ENCODE results near the gene CHEK1.

The CHEK1 gene

GRCh38 chr11:125626288-125626950 lies 1.5 kb downstream of the CHEK1 start:
- peak; percentile 19 to 55 for DNase-seq

- DNase-seq, result no peak
Observed at GRCh38 chr11:125627236-125627910, 2.4 kb downstream of the CHEK1 start.

- DNase-seq, result no peak
Observed at GRCh38 chr11:125637840-125638239, 12.9 kb downstream of the CHEK1 start.

GRCh38 chr11:125638315-125638714 lies 13.4 kb downstream of the CHEK1 start:
- no peak for DNase-seq

- DNase-seq, result no peak
Observed at GRCh38 chr11:125645871-125646270, 20.9 kb downstream of the CHEK1 start.

- peak in 1 of 2 donors; percentile 25 for DNase-seq
Observed at GRCh38 chr11:125649465-125650166, 24.7 kb downstream of the CHEK1 start.

- DNase-seq, result no peak
Observed at GRCh38 chr11:125662689-125663088, 37.7 kb downstream of the CHEK1 start.

GRCh38 chr11:125663910-125664309 lies 38.9 kb downstream of the CHEK1 start:
- DNase-seq, result no peak

- DNase-seq, result no peak
Observed at GRCh38 chr11:125667151-125667550, 42.2 kb downstream of the CHEK1 start.

- DNase-seq, result no peak
Observed at GRCh38 chr11:125670172-125670571, 45.2 kb downstream of the CHEK1 start.

- DNase-seq, result no peak
Observed at GRCh38 chr11:125671561-125671960, 46.6 kb downstream of the CHEK1 start.

- DNase-seq, result no peak
Observed at GRCh38 chr11:125674210-125674609, 49.2 kb downstream of the CHEK1 start.

GRCh38 chr11:125675196-125675595 lies 50.2 kb downstream of the CHEK1 start:
- DNase-seq, result no peak

- no peak for DNase-seq
Observed at GRCh38 chr11:125679397-125679796, 54.4 kb downstream of the CHEK1 start.

- DNase-seq, result no peak
Observed at GRCh38 chr11:125679837-125680236, 54.9 kb downstream of the CHEK1 start.

- no peak for DNase-seq
Observed at GRCh38 chr11:125680747-125681146, 55.8 kb downstream of the CHEK1 start, which contains the start of gene ACRV1. TSS of gene ACRV1 (minus strand) at chr11:125680847. CDS start at chr11:125680780, 67 bp downstream.

- no peak for DNase-seq
Observed at GRCh38 chr11:125685228-125685627, 60.3 kb downstream of the CHEK1 start.

- DNase-seq, result no peak
Observed at GRCh38 chr11:125688066-125688465, 63.1 kb downstream of the CHEK1 start.

GRCh38 chr11:125688632-125689031 lies 63.7 kb downstream of the CHEK1 start:
- DNase-seq, result no peak

GRCh38 chr11:125689274-125689859 lies 64.4 kb downstream of the CHEK1 start:
- DNase-seq, result no peak

GRCh38 chr11:125690006-125690405 lies 65.0 kb downstream of the CHEK1 start:
- no peak for DNase-seq

GRCh38 chr11:125692887-125693286 lies 67.9 kb downstream of the CHEK1 start:
- no peak for DNase-seq

GRCh38 chr11:125694951-125695350 lies 70.0 kb downstream of the CHEK1 start:
- no peak for DNase-seq
